ENCODE results near the gene TNFRSF6B. TPM values are rescaled to one million over a fixed set of nuclear protein-coding genes. Genes with fewer than 3 reads are reported as not detected.

The TNFRSF6B gene
- total and polyA plus RNA-seq, 5 donors from 2014 or later: not detected

DNA sequence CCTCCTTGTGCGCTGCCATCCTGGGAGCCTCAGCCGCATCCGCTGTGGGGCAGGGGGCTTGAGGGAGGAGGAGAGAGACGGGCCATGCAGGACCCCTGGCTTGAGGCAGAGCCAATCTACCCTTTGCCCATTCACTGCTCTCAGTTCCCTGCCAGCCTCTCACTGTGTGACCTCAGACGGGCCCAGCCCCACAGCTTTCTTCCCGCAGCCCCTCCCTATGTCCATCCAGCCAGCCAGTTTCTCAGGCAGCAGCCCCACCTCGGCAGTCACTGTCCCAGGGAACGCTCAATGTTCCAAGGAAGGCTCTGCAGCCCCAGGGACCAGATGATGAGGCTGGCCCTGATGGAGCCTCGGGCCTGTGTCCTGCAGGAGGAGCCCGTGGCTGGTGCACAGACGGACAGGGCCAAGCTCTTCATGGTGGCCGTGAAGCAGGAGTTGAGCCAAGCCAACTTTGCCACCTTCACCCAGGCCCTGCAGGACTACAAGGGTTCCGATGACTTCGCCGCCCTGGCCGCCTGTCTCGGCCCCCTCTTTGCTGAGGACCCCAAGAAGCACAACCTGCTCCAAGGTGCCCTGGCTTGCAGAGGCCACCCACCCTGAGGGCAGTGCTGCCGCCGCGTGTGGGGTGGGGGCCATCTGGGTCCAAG, 3.9 kb upstream of the TNFRSF6B start:
- Mint-ChIP-seq H3K4me1 (peaks cover 0 to 16% (median 0%) of the 10 kb centered on the region in 4 donors), H3K27me3 (no peaks in the 10 kb centered on the region), H3K4me3 (no peak overlapping the region), H3K27ac (peak overlapping the region in 1 of 3 donors; percentile 71), H3K36me3 (no peaks in the 10 kb centered on the region), H3K9me3 (peaks cover 0 to 5% (median 0%) of the 10 kb centered on the region in 7 donors)
- Histone ChIP-seq H3K4me1 (ENCODE audit: control insufficient read depth, insufficient read depth, low read length, poor library complexity, severe bottlenecking) (peaks cover 18% of the 10 kb centered on the region), H3K27me3 (ENCODE audit: control insufficient read depth, insufficient read depth, low read length) (no peaks in the 10 kb centered on the region), H3K9me3 (ENCODE audit: control insufficient read depth in 2 of 2, low read length in 2 of 2) (no peaks in the 10 kb centered on the region), H3K36me3 (ENCODE audit: control insufficient read depth, insufficient read depth, low read length) (no peaks in the 10 kb centered on the region), H3K27ac (ENCODE audit: insufficient read depth, low read length, poor library complexity, severe bottlenecking) (no peak overlapping the region), H3K4me3 (ENCODE audit: low read depth, low read length) (no peak overlapping the region)
- DNase-seq (no peak), ATAC-seq (ENCODE audit: low read depth in 2 of 2) (no peak)

DNA sequence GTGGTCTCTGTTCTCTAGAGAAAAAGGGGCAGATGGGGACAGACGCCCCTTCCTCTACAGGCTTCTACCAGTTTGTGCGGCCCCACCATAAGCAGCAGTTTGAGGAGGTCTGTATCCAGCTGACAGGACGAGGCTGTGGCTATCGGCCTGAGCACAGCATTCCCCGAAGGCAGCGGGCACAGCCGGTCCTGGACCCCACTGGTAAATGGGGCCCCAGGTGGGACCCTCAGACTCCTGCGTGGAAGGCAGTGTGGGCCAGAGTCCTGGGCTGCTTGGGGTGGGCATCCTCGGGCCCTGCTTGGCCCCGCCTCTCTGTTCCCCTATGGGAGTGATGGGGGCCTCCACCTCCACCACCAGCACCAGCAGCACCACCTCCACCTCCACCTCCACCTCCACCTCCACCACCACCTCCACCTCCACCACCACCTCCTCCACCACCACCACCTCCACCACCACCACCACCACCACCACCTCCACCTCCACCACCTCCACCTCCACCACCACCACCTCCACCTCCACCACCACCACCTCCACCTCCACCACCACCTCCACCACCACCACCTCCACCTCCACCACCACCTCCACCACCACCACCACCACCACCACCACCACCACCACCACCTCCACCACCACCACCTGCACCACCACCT, 3.2 kb upstream of the TNFRSF6B start:
- Mint-ChIP-seq H3K4me3 (no peak overlapping the region), H3K9me3 (peaks cover 0 to 5% (median 0%) of the 10 kb centered on the region in 7 donors), H3K36me3 (no peaks in the 10 kb centered on the region), H3K27ac (no peak overlapping the region), H3K4me1 (peaks cover 0 to 15% (median 0%) of the 10 kb centered on the region in 4 donors), H3K27me3 (no peaks in the 10 kb centered on the region)
- DNase-seq (no peak), ATAC-seq (ENCODE audit: low read depth in 2 of 2) (no peak)
- Histone ChIP-seq H3K4me3 (ENCODE audit: low read depth, low read length) (no peak overlapping the region), H3K27me3 (ENCODE audit: control insufficient read depth, insufficient read depth, low read length) (no peaks in the 10 kb centered on the region), H3K9me3 (ENCODE audit: control insufficient read depth in 2 of 2, low read length in 2 of 2) (no peaks in the 10 kb centered on the region), H3K36me3 (ENCODE audit: control insufficient read depth, insufficient read depth, low read length) (no peaks in the 10 kb centered on the region), H3K27ac (ENCODE audit: insufficient read depth, low read length, poor library complexity, severe bottlenecking) (no peak overlapping the region), H3K4me1 (ENCODE audit: control insufficient read depth, insufficient read depth, low read length, poor library complexity, severe bottlenecking) (peaks cover 17% of the 10 kb centered on the region)

DNA sequence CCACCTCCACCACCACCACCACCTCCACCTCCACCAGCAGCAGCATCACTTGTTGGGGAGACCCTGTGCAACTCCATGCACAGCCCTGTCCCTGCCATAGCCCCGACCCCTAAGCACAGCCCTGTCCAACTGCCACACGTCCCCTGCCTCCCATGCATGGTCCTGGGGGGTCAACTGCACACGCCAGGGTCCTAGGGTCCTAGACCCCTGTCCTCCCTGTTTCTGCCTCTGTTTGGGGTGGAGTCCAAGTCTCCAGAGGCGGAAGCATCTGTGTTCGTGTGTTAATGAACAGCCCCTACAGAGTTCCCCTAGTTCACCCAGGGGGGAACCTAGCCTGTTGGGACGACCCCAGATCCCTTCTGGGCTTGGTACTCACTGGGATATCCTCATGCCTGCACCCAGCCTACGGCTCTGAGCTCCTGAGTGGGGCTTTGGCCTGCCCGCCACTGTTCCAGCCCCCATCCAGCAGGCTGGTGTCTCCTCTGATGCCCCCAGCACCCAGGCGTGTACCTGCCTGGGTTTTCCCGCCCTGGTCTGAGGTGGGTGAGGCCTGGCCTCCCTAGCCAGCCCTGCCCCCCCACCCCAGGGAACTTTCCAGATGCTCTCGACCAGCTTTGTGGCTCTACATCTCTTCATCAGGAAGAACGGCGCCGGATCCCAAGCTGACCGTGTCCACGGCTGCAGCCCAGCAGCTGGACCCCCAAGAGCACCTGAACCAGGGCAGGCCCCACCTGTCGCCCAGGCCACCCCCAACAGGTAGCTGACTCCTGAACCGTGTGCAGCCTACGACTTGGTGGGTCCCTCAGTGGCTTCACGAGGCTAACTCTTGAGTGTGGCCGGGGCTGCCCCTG, 2.5 kb upstream of the TNFRSF6B start:
- no peak for DNase-seq
- Mint-ChIP-seq H3K27me3 (no peaks in the 10 kb centered on the region), H3K4me1 (peaks cover 0 to 15% (median 0%) of the 10 kb centered on the region in 4 donors), H3K4me3 (peak overlapping the region in 1 of 4 donors; percentile 68), H3K9me3 (peaks cover 0 to 5% (median 0%) of the 10 kb centered on the region in 7 donors), H3K27ac (peak overlapping the region in 1 of 3 donors; percentile 25), H3K36me3 (no peaks in the 10 kb centered on the region)
- no peaks in the 10 kb centered on the region for H3K9me3 ChIP-seq (ENCODE audit: control insufficient read depth in 2 of 2, low read length in 2 of 2)
- no peaks in the 10 kb centered on the region for H3K36me3 ChIP-seq (ENCODE audit: control insufficient read depth, insufficient read depth, low read length)
- ATAC-seq (ENCODE audit: low read depth in 2 of 2): no peak
- H3K4me1 ChIP-seq (ENCODE audit: control insufficient read depth, insufficient read depth, low read length, poor library complexity, severe bottlenecking): peaks cover 17% of the 10 kb centered on the region
- no peak overlapping the region for H3K27ac ChIP-seq (ENCODE audit: insufficient read depth, low read length, poor library complexity, severe bottlenecking)
- no peak overlapping the region for H3K4me3 ChIP-seq (ENCODE audit: low read depth, low read length)
- no peaks in the 10 kb centered on the region for H3K27me3 ChIP-seq (ENCODE audit: control insufficient read depth, insufficient read depth, low read length)

DNA sequence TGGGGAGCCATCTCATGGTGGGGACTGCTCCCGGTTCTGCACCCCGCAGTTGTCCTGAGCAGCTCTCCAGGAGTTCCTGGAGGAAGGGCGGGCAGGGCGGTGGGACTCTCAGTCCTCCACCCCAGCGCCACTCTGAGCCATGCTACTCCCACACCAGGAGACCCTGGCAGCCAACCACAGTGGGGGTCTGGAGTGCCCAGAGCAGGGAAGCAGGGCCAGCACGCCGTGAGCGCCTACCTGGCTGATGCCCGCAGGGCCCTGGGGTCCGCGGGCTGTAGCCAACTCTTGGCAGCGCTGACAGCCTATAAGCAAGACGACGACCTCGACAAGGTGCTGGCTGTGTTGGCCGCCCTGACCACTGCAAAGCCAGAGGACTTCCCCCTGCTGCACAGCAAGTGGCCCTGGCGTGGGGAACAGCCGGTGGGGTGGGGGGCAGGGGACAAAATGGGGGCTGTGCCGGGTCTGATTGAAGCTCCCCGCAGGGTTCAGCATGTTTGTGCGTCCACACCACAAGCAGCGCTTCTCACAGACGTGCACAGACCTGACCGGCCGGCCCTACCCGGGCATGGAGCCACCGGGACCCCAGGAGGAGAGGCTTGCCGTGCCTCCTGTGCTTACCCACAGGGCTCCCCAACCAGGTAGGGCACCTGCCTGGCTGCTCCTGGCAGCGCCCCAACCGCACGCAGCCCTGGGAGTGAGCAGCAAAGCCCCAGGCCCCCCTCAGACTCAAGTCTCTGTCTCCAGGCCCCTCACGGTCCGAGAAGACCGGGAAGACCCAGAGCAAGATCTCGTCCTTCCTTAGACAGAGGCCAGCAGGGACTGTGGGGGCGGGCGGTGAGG, 1.6 kb upstream of the TNFRSF6B start:
- Mint-ChIP-seq H3K4me1 (peaks cover 0 to 15% (median 0%) of the 10 kb centered on the region in 4 donors), H3K4me3 (no peak overlapping the region), H3K36me3 (no peaks in the 10 kb centered on the region), H3K27me3 (no peaks in the 10 kb centered on the region), H3K9me3 (peaks cover 0 to 5% (median 0%) of the 10 kb centered on the region in 7 donors), H3K27ac (peak overlapping the region in 1 of 3 donors; percentile 48)
- Histone ChIP-seq H3K9me3 (ENCODE audit: control insufficient read depth in 2 of 2, low read length in 2 of 2) (no peaks in the 10 kb centered on the region), H3K27me3 (ENCODE audit: control insufficient read depth, insufficient read depth, low read length) (no peaks in the 10 kb centered on the region), H3K27ac (ENCODE audit: insufficient read depth, low read length, poor library complexity, severe bottlenecking) (no peak overlapping the region), H3K4me1 (ENCODE audit: control insufficient read depth, insufficient read depth, low read length, poor library complexity, severe bottlenecking) (peaks cover 17% of the 10 kb centered on the region), H3K36me3 (ENCODE audit: control insufficient read depth, insufficient read depth, low read length) (no peaks in the 10 kb centered on the region), H3K4me3 (ENCODE audit: low read depth, low read length) (no peak overlapping the region)
- no peak for DNase-seq
- ATAC-seq (ENCODE audit: low read depth in 2 of 2): no peak

DNA sequence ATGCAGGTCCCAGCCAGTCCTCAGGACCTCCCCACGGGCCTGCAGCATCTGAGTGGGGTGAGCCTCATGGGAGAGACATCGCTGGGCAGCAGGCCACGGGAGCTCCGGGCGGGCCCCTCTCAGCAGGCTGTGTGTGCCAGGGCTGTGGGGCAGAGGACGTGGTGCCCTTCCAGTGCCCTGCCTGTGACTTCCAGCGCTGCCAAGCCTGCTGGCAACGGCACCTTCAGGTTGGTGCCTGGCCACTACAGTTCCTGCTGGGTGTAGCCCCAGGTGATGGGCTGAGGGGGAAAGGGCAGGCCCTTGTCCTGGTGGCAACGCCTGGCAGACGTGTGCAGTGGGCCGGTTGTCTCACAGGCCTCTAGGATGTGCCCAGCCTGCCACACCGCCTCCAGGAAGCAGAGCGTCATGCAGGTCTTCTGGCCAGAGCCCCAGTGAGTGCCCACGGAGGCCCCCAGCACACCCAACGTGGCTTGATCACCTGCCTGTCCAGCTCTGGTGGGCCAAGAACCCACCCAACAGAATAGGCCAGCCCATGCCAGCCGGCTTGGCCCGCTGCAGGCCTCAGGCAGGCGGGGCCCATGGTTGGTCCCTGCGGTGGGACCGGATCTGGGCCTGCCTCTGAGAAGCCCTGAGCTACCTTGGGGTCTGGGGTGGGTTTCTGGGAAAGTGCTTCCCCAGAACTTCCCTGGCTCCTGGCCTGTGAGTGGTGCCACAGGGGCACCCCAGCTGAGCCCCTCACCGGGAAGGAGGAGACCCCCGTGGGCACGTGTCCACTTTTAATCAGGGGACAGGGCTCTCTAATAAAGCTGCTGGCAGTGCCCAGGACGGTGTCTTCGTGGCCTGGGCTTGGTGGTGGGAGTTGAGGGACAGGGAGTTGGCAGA, 787 bp upstream of the TNFRSF6B start:
- no peaks in the 10 kb centered on the region for H3K27me3 Mint-ChIP-seq
- ATAC-seq (ENCODE audit: low read depth in 2 of 2): no peak
- no peaks in the 10 kb centered on the region for H3K36me3 Mint-ChIP-seq
- no peak overlapping the region for H3K4me3 ChIP-seq (ENCODE audit: low read depth, low read length)
- DNase-seq: no peak
- no peaks in the 10 kb centered on the region for H3K27me3 ChIP-seq (ENCODE audit: control insufficient read depth, insufficient read depth, low read length)
- H3K4me1 Mint-ChIP-seq: peaks cover 0 to 15% (median 0%) of the 10 kb centered on the region in 4 donors
- no peaks in the 10 kb centered on the region for H3K36me3 ChIP-seq (ENCODE audit: control insufficient read depth, insufficient read depth, low read length)
- peaks cover 17% of the 10 kb centered on the region for H3K4me1 ChIP-seq (ENCODE audit: control insufficient read depth, insufficient read depth, low read length, poor library complexity, severe bottlenecking)
- H3K4me3 Mint-ChIP-seq: no peak overlapping the region
- H3K27ac ChIP-seq (ENCODE audit: insufficient read depth, low read length, poor library complexity, severe bottlenecking): no peak overlapping the region
- H3K27ac Mint-ChIP-seq: peak overlapping the region in 1 of 3 donors; percentile 55
- no peaks in the 10 kb centered on the region for H3K9me3 ChIP-seq (ENCODE audit: control insufficient read depth in 2 of 2, low read length in 2 of 2)
- peaks cover 0 to 5% (median 0%) of the 10 kb centered on the region in 7 donors for H3K9me3 Mint-ChIP-seq

DNA sequence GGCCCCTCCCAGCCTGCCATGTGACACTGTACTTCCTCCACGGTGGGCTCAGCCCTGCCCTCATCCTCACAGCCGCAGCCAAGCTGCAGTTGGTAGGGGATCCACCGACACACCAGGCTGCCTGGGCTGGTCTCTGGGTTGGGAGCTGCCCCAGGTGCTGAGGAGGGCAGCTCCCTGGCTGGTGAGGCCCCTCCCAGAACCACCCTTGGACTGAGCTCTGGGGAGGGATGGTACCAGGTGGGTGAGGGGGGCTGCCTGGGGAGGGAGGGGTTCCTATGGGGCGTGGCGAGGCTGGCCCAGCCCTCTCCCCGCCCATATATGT, 185 bp upstream of the TNFRSF6B start:
- peak; percentile 33 to 50 for ATAC-seq (ENCODE audit: low read depth in 2 of 2)
- H3K9me3 Mint-ChIP-seq: peaks cover 0 to 5% (median 0%) of the 10 kb centered on the region in 7 donors
- no peaks in the 10 kb centered on the region for H3K9me3 ChIP-seq (ENCODE audit: control insufficient read depth in 2 of 2, low read length in 2 of 2)
- no peaks in the 10 kb centered on the region for H3K27me3 ChIP-seq (ENCODE audit: control insufficient read depth, insufficient read depth, low read length)
- H3K27me3 Mint-ChIP-seq: no peaks in the 10 kb centered on the region
- peaks cover 17% of the 10 kb centered on the region for H3K4me1 ChIP-seq (ENCODE audit: control insufficient read depth, insufficient read depth, low read length, poor library complexity, severe bottlenecking)
- peaks cover 0 to 15% (median 0%) of the 10 kb centered on the region in 4 donors for H3K4me1 Mint-ChIP-seq
- H3K36me3 ChIP-seq (ENCODE audit: control insufficient read depth, insufficient read depth, low read length): no peaks in the 10 kb centered on the region
- no peak overlapping the region for H3K27ac ChIP-seq (ENCODE audit: insufficient read depth, low read length, poor library complexity, severe bottlenecking)
- H3K4me3 ChIP-seq (ENCODE audit: low read depth, low read length): no peak overlapping the region
- peak overlapping the region in 1 of 4 donors; percentile 61 for H3K4me3 Mint-ChIP-seq
- peak overlapping the region in 1 of 3 donors; percentile 55 for H3K27ac Mint-ChIP-seq
- DNase-seq: peak in 2 of 3 donors; percentile 12 to 37
- H3K36me3 Mint-ChIP-seq: no peaks in the 10 kb centered on the region
